Kidney epithelial cell (primary cell): ENCODE measurements around the gene PHF20. TPM values are rescaled to one million over a fixed set of nuclear protein-coding genes. Genes with fewer than 3 reads are reported as not detected.
"Not testable (repeated sequence)": the region's sequence is repeated elsewhere in the genome, so short reads cannot be mapped to it uniquely, and the experiment has no call there.

ENCODE experiments used
- DNase-seq: peaks from one replicate; pipeline ENCODE4 v3.0.0-alpha.2; 2010; ENCODE audit warnings: low read depth
- H3K27me3 ChIP-seq: 2 replicates; pipeline ENCODE4 v1.6.0; 2011; ENCODE audit warnings: low read length; ENCODE audit not compliant: control insufficient read depth, insufficient read depth
- H3K36me3 ChIP-seq: 2 replicates; pipeline ENCODE4 v1.5.1; 2011; ENCODE audit warnings: low read length; ENCODE audit not compliant: control insufficient read depth, insufficient read depth
- H3K4me3 ChIP-seq: 2 replicates; pipeline ENCODE4 v1.5.1; 2011; ENCODE audit warnings: low read depth, mild to moderate bottlenecking, control low read depth, low read length
- CTCF ChIP-seq: IDR thresholded peaks from 2 replicates; pipeline ENCODE4 v1.5.1; 2011; ENCODE audit warnings: mild to moderate bottlenecking, moderate library complexity, low read length, control low read depth, inconsistent platforms; ENCODE audit not compliant: insufficient read depth, poor library complexity, severe bottlenecking
- total RNA-seq: library from RNA; depleted of rRNA; stranded (reverse); fragments of >200 nt; gene quantifications from 2 replicates; pipeline ENCODE4 v1.2.3, GENCODE V29; 2015

Gene PHF20
- total RNA-seq, 1 donor from 2014 or later, result 39.0 TPM

GRCh38 chr20:35750611-35751010, 21.2 kb upstream of the PHF20 start:
- DNase-seq, result no peak

GRCh38 chr20:35756404-35756803, 15.4 kb upstream of the PHF20 start:
- Histone ChIP-seq H3K27me3 (no peaks in the 10 kb centered on the region), H3K36me3 (no peaks in the 10 kb centered on the region), H3K4me3 (no peak overlapping the region)
- no peak for DNase-seq
- no peak for TF ChIP-seq CTCF

More at GRCh38 chr20:35750611-35751010, 21.2 kb upstream of the PHF20 start:
- TF ChIP-seq CTCF, result no peak
- no peaks in the 10 kb centered on the region for H3K27me3 ChIP-seq
- no peaks in the 10 kb centered on the region for H3K36me3 ChIP-seq
- H3K4me3 ChIP-seq, result no peak overlapping the region

- no peak overlapping the region for H3K4me3 ChIP-seq
- no peak for DNase-seq
- no peaks in the 10 kb centered on the region for H3K36me3 ChIP-seq
- TF ChIP-seq CTCF, result no peak
- no peaks in the 10 kb centered on the region for H3K27me3 ChIP-seq
Measured at GRCh38 chr20:35757098-35757705, 14.6 kb upstream of the PHF20 start.

- not testable (repeated sequence) for H3K4me3 ChIP-seq
Measured at GRCh38 chr20:35761548-35761947, 10.3 kb upstream of the PHF20 start.

GRCh38 chr20:35762461-35762860, 9.4 kb upstream of the PHF20 start:
- DNase-seq, result no peak
- Histone ChIP-seq H3K27me3 (no peaks in the 10 kb centered on the region), H3K36me3 (no peaks in the 10 kb centered on the region), H3K4me3 (no peak overlapping the region)
- TF ChIP-seq CTCF, result no peak

More at GRCh38 chr20:35761548-35761947, 10.3 kb upstream of the PHF20 start:
- H3K36me3 ChIP-seq, DNase-seq, H3K27me3 ChIP-seq: not testable (repeated sequence)

- DNase-seq, H3K27me3 ChIP-seq, H3K4me3 ChIP-seq, H3K36me3 ChIP-seq: not testable (repeated sequence)
Measured at GRCh38 chr20:35764936-35765335, 6.9 kb upstream of the PHF20 start.

GRCh38 chr20:35766843-35767242, 5.0 kb upstream of the PHF20 start:
- TF ChIP-seq CTCF, result no peak
- H3K27me3 ChIP-seq, result no peaks in the 10 kb centered on the region
- no peak overlapping the region for H3K4me3 ChIP-seq
- no peak for DNase-seq
- H3K36me3 ChIP-seq, result no peaks in the 10 kb centered on the region
